NCI-H345 treated with DMSO at 0.1 percent for 48 hours (cell line): ENCODE measurements around the gene NXPH1.
A peak's percentile ranks its signal among the peaks of the same experiment; 100 is the strongest.
"Not testable (repeated sequence)": the region's sequence is repeated elsewhere in the genome, so short reads cannot be mapped to it uniquely, and the experiment has no call there.

ENCODE experiments used
- DNase-seq: peaks from one replicate; lab custom pipeline; 2025; ENCODE audit not compliant: unreplicated experiment; lab: John Stamatoyannopoulos, UW

NXPH1 gene

GRCh38 chr7:8684426-8684825 is 251.0 kb downstream of the NXPH1 start:
- DNase-seq, result no peak

- no peak for DNase-seq
Measured at GRCh38 chr7:8699875-8700624, 266.6 kb downstream of the NXPH1 start.

GRCh38 chr7:8702807-8703206 is 269.4 kb downstream of the NXPH1 start:
- DNase-seq, result no peak

- DNase-seq, result no peak
Measured at GRCh38 chr7:8710124-8710523, 276.7 kb downstream of the NXPH1 start.

GRCh38 chr7:8714791-8715190 is 281.4 kb downstream of the NXPH1 start:
- DNase-seq, result no peak

- no peak for DNase-seq
Measured at GRCh38 chr7:8719102-8719501, 285.7 kb downstream of the NXPH1 start.

- peak; percentile 55 for DNase-seq
Measured at GRCh38 chr7:8724080-8724718, 290.8 kb downstream of the NXPH1 start.

GRCh38 chr7:8731756-8732155 is 298.3 kb downstream of the NXPH1 start:
- DNase-seq, result not testable (repeated sequence)

GRCh38 chr7:8739837-8740236 is 306.4 kb downstream of the NXPH1 start:
- DNase-seq, result no peak

- DNase-seq, result no peak
Measured at GRCh38 chr7:8742837-8743236, 309.4 kb downstream of the NXPH1 start.

- DNase-seq, result no peak
Measured at GRCh38 chr7:8747338-8747737, 313.9 kb downstream of the NXPH1 start.

- DNase-seq, result peak; percentile 27
Measured at GRCh38 chr7:8751557-8752231, 318.3 kb downstream of the NXPH1 start.

- no peak for DNase-seq
Measured at GRCh38 chr7:8753355-8753754, 319.9 kb downstream of the NXPH1 start.

- no peak for DNase-seq
Measured at GRCh38 chr7:8761731-8762130, 328.3 kb downstream of the NXPH1 start.

- DNase-seq, result no peak
Measured at GRCh38 chr7:8762803-8763202, 329.4 kb downstream of the NXPH1 start.

GRCh38 chr7:8765374-8765773 is 332.0 kb downstream of the NXPH1 start:
- no peak for DNase-seq

- no peak for DNase-seq
Measured at GRCh38 chr7:8773518-8773917, 340.1 kb downstream of the NXPH1 start.

- DNase-seq, result no peak
Measured at GRCh38 chr7:8778459-8778858, 345.1 kb downstream of the NXPH1 start.

GRCh38 chr7:8781166-8781565 is 347.8 kb downstream of the NXPH1 start:
- DNase-seq, result peak; percentile 5

- no peak for DNase-seq
Measured at GRCh38 chr7:8783229-8783628, 349.8 kb downstream of the NXPH1 start.

GRCh38 chr7:8785081-8785480 is 351.7 kb downstream of the NXPH1 start:
- DNase-seq, result no peak

- DNase-seq, result no peak
Measured at GRCh38 chr7:8800986-8801385, 367.6 kb downstream of the NXPH1 start.
